Dendritic cell treated with granulocyte-macrophage colony-stimulating factor and Interleukin-4, amounts not matched to agents 40 ng/mL and 50 ng/mL, for 4 days (primary cell): ENCODE results near the gene NAIF1.
A peak's percentile ranks its signal among the peaks of the same experiment; 100 is the strongest.
"Not testable (repeated sequence)": the region's sequence is repeated elsewhere in the genome, so short reads cannot be mapped to it uniquely, and the experiment has no call there.

Experiments
- H3K27ac Mint-ChIP-seq: one replicate; pipeline ENCODE4 v1.8.0; 2022; ENCODE audit warnings: mild to moderate bottlenecking, mixed read lengths
- H3K27me3 Mint-ChIP-seq: one replicate; pipeline ENCODE4 v1.8.0; 2022; ENCODE audit warnings: mild to moderate bottlenecking, mixed read lengths
- H3K36me3 Mint-ChIP-seq: one replicate; pipeline ENCODE4 v1.8.0; 2022; ENCODE audit warnings: low read depth, mixed read lengths
- H3K4me1 Mint-ChIP-seq: one replicate; pipeline ENCODE4 v1.8.0; 2022; ENCODE audit warnings: low read depth, mixed read lengths
- H3K4me3 Mint-ChIP-seq: one replicate; pipeline ENCODE4 v1.8.0; 2022; ENCODE audit warnings: mild to moderate bottlenecking, moderate library complexity, mixed read lengths
- H3K9me3 Mint-ChIP-seq: one replicate; pipeline ENCODE4 v1.8.0; 2022; ENCODE audit warnings: mixed read lengths
- intact Hi-C: fragments of 100-400 bp; cut with micrococcal nuclease; formaldehyde crosslinking; loops from one replicate; pipeline ENCODE4 v1.15.0; 2022

NAIF1 gene

DNA sequence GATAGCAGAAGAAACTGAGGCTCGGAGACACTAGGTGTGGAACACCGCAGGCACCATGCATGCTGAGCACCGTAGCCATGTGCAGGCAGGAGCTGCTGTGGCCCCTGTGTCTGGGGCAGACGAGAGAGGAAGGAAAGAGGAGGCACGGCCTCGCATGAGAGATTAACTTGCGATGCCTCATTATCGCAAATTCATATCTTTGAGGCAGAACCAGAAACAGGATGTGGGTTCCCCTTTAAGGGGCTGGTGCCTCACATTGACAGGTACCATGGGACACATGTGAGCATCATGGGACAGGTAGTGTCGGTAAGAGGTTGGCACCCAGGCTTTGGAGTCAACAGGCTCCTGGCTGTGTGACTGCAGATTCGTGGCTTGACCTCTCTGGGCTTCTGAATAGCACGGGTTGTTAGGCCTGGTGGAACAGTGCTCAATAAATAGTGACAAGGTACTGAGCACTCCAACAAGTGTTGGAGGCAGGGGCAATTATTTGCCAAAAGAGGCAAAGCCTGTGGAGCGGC, 40.8 kb downstream of the NAIF1 start:
- Mint-ChIP-seq H3K27ac (peak overlapping the region; percentile 41), H3K27me3 (peaks cover 20% of the 10 kb centered on the region), H3K4me1 (peaks cover 47% of the 10 kb centered on the region), H3K4me3 (no peak overlapping the region), H3K9me3 (no peaks in the 10 kb centered on the region), H3K36me3 (no peaks in the 10 kb centered on the region)
- intact Hi-C loops: no loop called here

- no peak overlapping the region for H3K4me3 Mint-ChIP-seq
These were observed 41.4 kb downstream of the NAIF1 start for GRCh38 chr9:128025736-128026135.

GRCh38 chr9:128024761-128025308, 42.3 kb downstream of the NAIF1 start:
- Mint-ChIP-seq H3K36me3 (no peaks in the 10 kb centered on the region), H3K4me3 (no peak overlapping the region), H3K27ac (no peak overlapping the region), H3K27me3 (peaks cover 22% of the 10 kb centered on the region), H3K9me3 (no peaks in the 10 kb centered on the region), H3K4me1 (peaks cover 56% of the 10 kb centered on the region)
- intact Hi-C loops: no loop called here

More at GRCh38 chr9:128025736-128026135, 41.4 kb downstream of the NAIF1 start:
- no peaks in the 10 kb centered on the region for H3K9me3 Mint-ChIP-seq
- intact Hi-C loops: no loop called here
- no peaks in the 10 kb centered on the region for H3K36me3 Mint-ChIP-seq
- H3K4me1 Mint-ChIP-seq: peaks cover 53% of the 10 kb centered on the region
- H3K27ac Mint-ChIP-seq: peak overlapping the region; percentile 41
- peaks cover 22% of the 10 kb centered on the region for H3K27me3 Mint-ChIP-seq

- not testable (repeated sequence) for H3K4me3 Mint-ChIP-seq, H3K36me3 Mint-ChIP-seq, H3K27ac Mint-ChIP-seq, H3K9me3 Mint-ChIP-seq
- intact Hi-C loops: loop anchor here (2.0 kb wide), 1 partner anchor 17 kb away; no protein-coding TSS in a partner anchor
- Mint-ChIP-seq H3K27me3 (peaks cover 17% of the 10 kb centered on the region), H3K4me1 (peaks cover 51% of the 10 kb centered on the region)
These were observed 43.4 kb downstream of the NAIF1 start for GRCh38 chr9:128023671-128024070.

- intact Hi-C loops: loop anchor here (2.0 kb wide), 1 partner anchor 16 kb away; no protein-coding TSS in a partner anchor
- Mint-ChIP-seq H3K27me3 (peaks cover 13% of the 10 kb centered on the region), H3K36me3 (no peaks in the 10 kb centered on the region), H3K4me3 (no peak overlapping the region), H3K4me1 (peaks cover 49% of the 10 kb centered on the region), H3K9me3 (no peaks in the 10 kb centered on the region), H3K27ac (peak overlapping the region; percentile 30)
These were observed 44.2 kb downstream of the NAIF1 start for GRCh38 chr9:128022886-128023285.

DNA sequence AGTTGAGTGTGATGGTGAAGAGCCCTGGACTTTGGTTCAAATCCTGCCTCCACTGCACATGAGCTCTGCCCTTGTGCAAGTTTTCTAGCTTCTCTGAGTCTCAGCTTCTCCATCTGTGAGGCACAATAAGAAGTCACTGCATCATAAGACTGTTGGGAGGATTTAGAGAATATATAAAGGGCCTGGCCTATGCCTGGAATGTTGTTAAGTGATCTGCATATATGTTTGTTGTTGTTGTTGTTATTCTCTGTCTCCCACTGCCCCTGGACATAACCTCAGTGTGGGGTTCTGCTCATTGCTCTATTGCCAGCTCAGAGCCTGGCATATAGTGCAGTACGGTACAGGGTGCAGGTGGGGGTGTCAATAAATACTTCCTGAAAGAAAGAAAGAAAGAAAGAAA, 46.0 kb downstream of the NAIF1 start:
- Mint-ChIP-seq H3K27ac (peak overlapping the region; percentile 24), H3K4me3 (no peak overlapping the region), H3K4me1 (peaks cover 36% of the 10 kb centered on the region), H3K36me3 (no peaks in the 10 kb centered on the region), H3K9me3 (no peaks in the 10 kb centered on the region), H3K27me3 (peaks cover 16% of the 10 kb centered on the region)
- intact Hi-C loops: no loop called here

DNA sequence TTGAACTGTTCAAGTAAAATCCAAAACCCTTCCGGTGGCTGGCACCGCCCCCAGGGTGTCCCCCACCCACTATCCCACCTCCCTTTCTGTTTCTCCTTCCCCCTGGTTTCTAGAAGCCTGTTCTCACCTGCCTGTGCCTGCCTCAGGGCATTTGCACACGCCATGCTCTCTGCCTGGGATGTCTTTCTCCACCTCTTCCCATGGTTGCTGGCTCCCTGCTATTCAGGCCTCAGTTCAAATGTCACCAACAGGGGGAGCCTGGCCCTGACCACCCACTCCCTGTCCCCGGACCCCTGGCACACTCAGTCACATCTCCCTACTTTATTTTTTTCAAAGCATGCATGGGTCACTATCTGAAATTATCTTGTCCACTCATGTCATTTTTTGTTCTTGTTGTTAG, 46.4 kb downstream of the NAIF1 start:
- Mint-ChIP-seq H3K9me3 (no peaks in the 10 kb centered on the region), H3K36me3 (no peaks in the 10 kb centered on the region), H3K27ac (no peak overlapping the region), H3K4me3 (no peak overlapping the region), H3K4me1 (peaks cover 35% of the 10 kb centered on the region), H3K27me3 (peaks cover 12% of the 10 kb centered on the region)
- intact Hi-C loops: no loop called here

DNA sequence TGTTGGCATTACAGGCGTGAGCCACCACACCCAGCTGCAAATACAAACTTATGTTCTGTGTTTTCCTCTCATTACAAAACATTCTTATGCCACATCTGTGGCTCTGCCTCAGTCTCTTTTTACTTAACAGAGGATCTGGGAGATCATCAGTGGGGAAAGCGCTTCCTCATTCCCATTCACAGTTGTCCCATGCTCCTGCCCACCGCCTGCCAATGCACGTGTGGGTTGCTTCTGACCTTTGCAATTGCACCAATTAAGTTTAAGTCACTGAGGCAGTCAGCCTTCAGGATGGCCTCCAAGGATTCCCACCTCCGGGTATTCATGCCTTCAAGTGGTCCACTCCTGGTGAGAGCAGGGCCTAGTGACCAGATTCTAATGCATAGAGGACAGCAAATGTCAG, 51.4 kb downstream of the NAIF1 start:
- Mint-ChIP-seq H3K4me3 (no peak overlapping the region), H3K27me3 (peaks cover 14% of the 10 kb centered on the region), H3K4me1 (peaks cover 31% of the 10 kb centered on the region), H3K27ac (no peak overlapping the region), H3K9me3 (no peaks in the 10 kb centered on the region), H3K36me3 (no peaks in the 10 kb centered on the region)
- intact Hi-C loops: no loop called here
